ENCODE measurements around the gene CHSY1. TPM values are rescaled to one million over a fixed set of nuclear protein-coding genes. Genes with fewer than 3 reads are reported as not detected.
"Not testable (repeated sequence)": the region's sequence is repeated elsewhere in the genome, so short reads cannot be mapped to it uniquely, and the experiment has no call there.

The CHSY1 gene
- total RNA-seq, 1 donor from 2014 or later: 27.6 TPM

DNA sequence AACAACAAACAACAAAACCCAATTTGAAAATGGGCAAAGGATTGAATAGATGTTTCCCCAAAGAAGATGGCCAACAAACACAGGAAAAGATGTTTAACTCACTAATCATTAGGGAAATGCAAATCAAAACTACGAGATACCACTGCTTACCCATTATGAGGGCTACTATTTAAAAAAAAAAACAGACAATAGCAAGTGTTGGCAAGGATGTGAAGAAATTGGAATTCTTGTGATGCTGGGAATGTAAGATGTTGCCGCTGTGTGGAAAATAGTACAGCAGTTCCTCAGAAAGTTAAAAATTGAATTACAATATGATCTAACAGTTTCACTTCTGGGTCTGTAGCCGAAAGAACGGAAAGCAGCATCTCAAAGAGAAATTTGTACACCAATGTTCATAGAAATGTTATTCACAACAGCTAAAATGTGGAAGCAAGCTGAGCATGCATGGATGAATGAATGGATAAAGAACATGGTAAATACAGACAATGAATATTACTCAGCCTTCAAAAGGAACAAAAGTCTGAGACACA is 121.9 kb downstream of the CHSY1 start:
- DNase-seq (ENCODE audit: low spot score): no peak
- Mint-ChIP-seq H3K9me3 (ENCODE audit: unreplicated experiment) (no peaks in the 10 kb centered on the region), H3K36me3 (ENCODE audit: low read depth, unreplicated experiment) (peaks cover 4% of the 10 kb centered on the region), H3K4me1 (ENCODE audit: unreplicated experiment) (peaks cover 4% of the 10 kb centered on the region), H3K4me3 (ENCODE audit: unreplicated experiment) (no peak overlapping the region), H3K27me3 (ENCODE audit: unreplicated experiment) (peaks cover 6% of the 10 kb centered on the region), H3K27ac (ENCODE audit: unreplicated experiment) (peak overlapping the region; percentile 65)
- TF ChIP-seq, protein P1, sequence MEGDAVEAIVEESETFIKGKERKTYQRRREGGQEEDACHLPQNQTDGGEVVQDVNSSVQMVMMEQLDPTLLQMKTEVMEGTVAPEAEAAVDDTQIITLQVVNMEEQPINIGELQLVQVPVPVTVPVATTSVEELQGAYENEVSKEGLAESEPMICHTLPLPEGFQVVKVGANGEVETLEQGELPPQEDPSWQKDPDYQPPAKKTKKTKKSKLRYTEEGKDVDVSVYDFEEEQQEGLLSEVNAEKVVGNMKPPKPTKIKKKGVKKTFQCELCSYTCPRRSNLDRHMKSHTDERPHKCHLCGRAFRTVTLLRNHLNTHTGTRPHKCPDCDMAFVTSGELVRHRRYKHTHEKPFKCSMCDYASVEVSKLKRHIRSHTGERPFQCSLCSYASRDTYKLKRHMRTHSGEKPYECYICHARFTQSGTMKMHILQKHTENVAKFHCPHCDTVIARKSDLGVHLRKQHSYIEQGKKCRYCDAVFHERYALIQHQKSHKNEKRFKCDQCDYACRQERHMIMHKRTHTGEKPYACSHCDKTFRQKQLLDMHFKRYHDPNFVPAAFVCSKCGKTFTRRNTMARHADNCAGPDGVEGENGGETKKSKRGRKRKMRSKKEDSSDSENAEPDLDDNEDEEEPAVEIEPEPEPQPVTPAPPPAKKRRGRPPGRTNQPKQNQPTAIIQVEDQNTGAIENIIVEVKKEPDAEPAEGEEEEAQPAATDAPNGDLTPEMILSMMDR (IDR thresholded peaks at IDR 0.05; ENCODE audit: unreplicated experiment): no peak

DNA sequence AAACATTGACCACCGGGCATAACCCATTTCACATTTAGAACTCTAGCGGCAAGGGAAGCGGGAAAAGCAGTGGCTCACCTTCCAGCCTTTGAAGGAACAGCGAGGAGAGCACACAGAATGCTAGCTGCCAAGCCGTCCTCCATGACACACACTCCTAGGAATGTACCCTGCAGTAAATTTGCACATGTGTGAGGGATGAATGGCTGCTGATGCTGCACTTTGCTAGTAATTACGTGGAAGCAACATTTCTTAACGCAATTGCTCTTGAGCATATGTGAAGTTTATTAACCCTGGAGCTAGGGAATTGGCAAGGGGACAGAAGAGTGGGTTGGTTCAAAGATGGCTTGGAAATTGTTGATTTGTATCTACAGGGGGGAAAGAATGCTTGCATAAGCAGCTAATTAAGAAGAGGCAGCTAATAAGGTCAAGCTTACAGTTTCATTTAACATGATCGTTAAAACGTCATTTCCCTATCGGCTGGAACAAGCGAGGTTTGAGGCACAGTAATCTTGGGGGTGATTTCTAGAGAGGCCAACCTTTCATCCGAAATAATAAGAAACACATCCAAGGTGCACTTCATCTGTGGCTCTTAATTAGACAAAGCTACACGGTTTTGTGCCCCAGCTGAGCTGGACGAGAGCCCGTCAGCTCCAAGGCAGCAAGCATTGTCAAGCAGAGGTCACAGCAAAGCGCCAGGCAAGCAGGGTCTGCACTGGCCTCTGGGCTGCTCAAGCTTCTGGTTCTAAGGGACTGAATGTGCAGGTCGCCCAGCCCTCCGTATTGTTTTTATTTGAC is 123.4 kb downstream of the CHSY1 start:
- H3K4me3 Mint-ChIP-seq (ENCODE audit: unreplicated experiment): no peak overlapping the region
- peaks cover 4% of the 10 kb centered on the region for H3K4me1 Mint-ChIP-seq (ENCODE audit: unreplicated experiment)
- no peak overlapping the region for H3K27ac Mint-ChIP-seq (ENCODE audit: unreplicated experiment)
- peaks cover 4% of the 10 kb centered on the region for H3K36me3 Mint-ChIP-seq (ENCODE audit: low read depth, unreplicated experiment)
- no peak for DNase-seq (ENCODE audit: low spot score)
- H3K27me3 Mint-ChIP-seq (ENCODE audit: unreplicated experiment): peaks cover 2% of the 10 kb centered on the region
- no peaks in the 10 kb centered on the region for H3K9me3 Mint-ChIP-seq (ENCODE audit: unreplicated experiment)
- TF ChIP-seq, protein P1 (IDR thresholded peaks at IDR 0.05; ENCODE audit: unreplicated experiment): no peak

DNA sequence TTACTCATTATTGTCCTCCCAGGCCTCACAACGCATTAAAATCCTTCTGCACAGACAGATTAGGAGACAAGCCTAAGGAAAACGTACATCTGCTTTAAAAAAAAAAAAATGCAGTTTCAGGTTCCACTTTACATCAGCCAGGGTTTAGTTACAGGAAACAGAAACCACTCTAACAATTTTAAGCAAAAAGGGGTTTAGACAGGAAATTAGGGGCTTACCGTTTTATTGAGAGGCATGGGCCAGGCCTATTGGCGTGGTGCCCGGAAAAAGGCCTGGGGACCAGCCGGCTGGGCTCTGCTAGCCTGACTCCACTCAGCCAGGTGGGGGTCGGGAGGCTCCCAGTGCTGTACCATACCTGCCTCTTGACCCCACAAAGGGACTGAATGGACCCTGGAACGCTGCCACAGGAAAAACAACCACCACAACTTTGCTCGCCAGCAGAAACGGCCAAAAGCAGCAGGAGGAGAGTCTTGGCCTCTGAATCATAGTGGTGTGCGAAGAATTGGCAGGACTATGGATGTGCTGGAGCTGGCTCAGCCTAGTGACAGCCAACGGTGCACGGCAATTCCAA is 124.3 kb downstream of the CHSY1 start:
- TF ChIP-seq, protein P1 (IDR thresholded peaks at IDR 0.05; ENCODE audit: unreplicated experiment): no peak
- no peak overlapping the region for H3K4me3 Mint-ChIP-seq (ENCODE audit: unreplicated experiment)
- no peak for DNase-seq (ENCODE audit: low spot score)
- no peak overlapping the region for H3K27ac Mint-ChIP-seq (ENCODE audit: unreplicated experiment)
- peaks cover 4% of the 10 kb centered on the region for H3K27me3 Mint-ChIP-seq (ENCODE audit: unreplicated experiment)
- H3K4me1 Mint-ChIP-seq (ENCODE audit: unreplicated experiment): peaks cover 4% of the 10 kb centered on the region
- peaks cover 4% of the 10 kb centered on the region for H3K36me3 Mint-ChIP-seq (ENCODE audit: low read depth, unreplicated experiment)
- no peaks in the 10 kb centered on the region for H3K9me3 Mint-ChIP-seq (ENCODE audit: unreplicated experiment)

DNA sequence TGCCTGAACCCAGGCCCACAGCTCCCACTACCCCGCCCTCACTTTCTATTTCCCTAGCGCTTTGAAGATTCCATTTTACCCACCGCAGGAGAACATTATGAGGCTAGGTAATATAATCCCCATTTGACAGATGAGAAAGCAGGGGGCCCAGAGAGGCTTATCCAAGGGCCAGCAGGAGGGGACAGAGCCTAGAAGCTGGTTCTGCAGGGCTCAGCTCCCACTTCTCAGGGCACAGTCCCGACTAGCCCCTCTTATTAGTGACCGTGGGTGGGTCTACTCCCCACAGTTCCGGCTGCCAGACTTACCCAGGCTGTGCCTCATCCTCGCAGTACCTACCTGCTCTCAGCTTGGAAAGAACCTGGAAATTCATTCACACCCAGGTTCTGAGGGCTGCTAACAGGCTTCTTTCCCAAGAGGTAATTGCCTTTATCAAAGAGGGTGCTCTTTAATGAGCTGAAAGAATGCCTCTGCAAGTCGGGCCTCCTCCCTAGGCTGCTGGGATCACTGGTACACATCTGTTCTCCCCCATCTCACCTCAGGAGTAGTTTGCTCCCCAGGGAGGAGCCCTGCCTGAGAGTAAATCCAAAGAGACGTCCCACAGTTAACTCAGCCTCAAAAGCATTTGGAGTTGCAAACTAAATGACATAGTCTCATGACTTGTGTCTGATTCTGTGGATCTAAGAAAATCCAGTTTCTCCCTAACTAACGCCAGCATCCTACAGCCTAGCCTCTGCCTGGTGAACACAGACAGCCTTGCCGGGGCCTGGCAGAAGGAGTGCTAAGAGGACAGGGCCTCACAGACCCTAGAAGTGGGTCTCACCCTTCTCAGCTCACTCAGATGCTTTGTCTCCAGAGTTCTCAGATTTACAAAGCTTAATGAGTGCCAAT is 125.0 kb downstream of the CHSY1 start:
- H3K27ac Mint-ChIP-seq (ENCODE audit: unreplicated experiment): no peak overlapping the region
- TF ChIP-seq, protein P1 (IDR thresholded peaks at IDR 0.05; ENCODE audit: unreplicated experiment): no peak
- H3K27me3 Mint-ChIP-seq (ENCODE audit: unreplicated experiment): peaks cover 5% of the 10 kb centered on the region
- H3K4me3 Mint-ChIP-seq (ENCODE audit: unreplicated experiment): no peak overlapping the region
- H3K36me3 Mint-ChIP-seq (ENCODE audit: low read depth, unreplicated experiment): peaks cover 4% of the 10 kb centered on the region
- H3K9me3 Mint-ChIP-seq (ENCODE audit: unreplicated experiment): no peaks in the 10 kb centered on the region
- H3K4me1 Mint-ChIP-seq (ENCODE audit: unreplicated experiment): peaks cover 7% of the 10 kb centered on the region
- DNase-seq (ENCODE audit: low spot score): no peak

DNA sequence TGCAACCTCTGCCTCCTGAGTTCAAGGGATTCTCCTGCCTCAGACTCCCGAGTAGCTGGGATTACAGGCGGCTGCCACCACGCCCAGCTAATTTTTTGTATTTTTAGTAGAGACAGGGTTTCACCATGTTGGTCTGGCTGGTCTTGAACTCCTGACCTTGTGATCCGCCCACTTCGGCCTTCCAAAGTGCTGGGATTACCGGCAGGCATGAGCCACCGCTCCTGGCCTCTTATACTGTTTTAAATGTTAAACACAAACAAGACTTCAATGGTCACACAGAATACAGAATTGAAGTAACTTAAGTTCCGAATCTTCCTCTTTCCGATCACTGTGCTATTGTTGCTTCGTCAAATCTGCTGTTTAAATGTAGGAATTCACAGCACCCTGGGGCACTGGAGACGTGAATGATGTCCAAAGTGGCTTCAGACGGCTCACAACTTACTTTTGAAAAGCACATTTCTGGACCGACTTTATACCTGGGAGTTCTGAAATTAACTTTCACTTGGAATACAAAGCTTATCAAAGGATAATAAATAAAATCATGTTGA is 125.9 kb downstream of the CHSY1 start:
- not testable (repeated sequence) for H3K4me3 Mint-ChIP-seq (ENCODE audit: unreplicated experiment); H3K36me3 Mint-ChIP-seq (ENCODE audit: low read depth, unreplicated experiment); H3K27ac Mint-ChIP-seq (ENCODE audit: unreplicated experiment); DNase-seq (ENCODE audit: low spot score); H3K9me3 Mint-ChIP-seq (ENCODE audit: unreplicated experiment); H3K27me3 Mint-ChIP-seq (ENCODE audit: unreplicated experiment); H3K4me1 Mint-ChIP-seq (ENCODE audit: unreplicated experiment)
